Measurements from ENCODE around the gene MGMT.

Gene MGMT

GRCh38 chr10:129728246-129728820, 261.3 kb downstream of the MGMT start:
- H3K4me3 ChIP-seq (ENCODE audit: low read length) = no peak overlapping the region
- no peak for DNase-seq (ENCODE audit: low read depth, low spot score)

- DNase-seq (ENCODE audit: low read depth, low spot score) = no peak
- no peak overlapping the region for H3K4me3 ChIP-seq (ENCODE audit: low read length)
Observed at GRCh38 chr10:129728905-129729795, 262.1 kb downstream of the MGMT start.

- no peak overlapping the region for H3K4me3 ChIP-seq (ENCODE audit: low read length)
- no peak for DNase-seq (ENCODE audit: low read depth, low spot score)
Observed at GRCh38 chr10:129730272-129730992, 263.4 kb downstream of the MGMT start.

- H3K4me3 ChIP-seq (ENCODE audit: low read length) = no peak overlapping the region
- DNase-seq (ENCODE audit: low read depth, low spot score) = no peak
Observed at GRCh38 chr10:129730993-129731325, 263.9 kb downstream of the MGMT start.

- H3K4me3 ChIP-seq (ENCODE audit: low read length) = no peak overlapping the region
- DNase-seq (ENCODE audit: low read depth, low spot score) = no peak
Observed at GRCh38 chr10:129740532-129741279, 273.7 kb downstream of the MGMT start.

GRCh38 chr10:129741280-129741977, 274.4 kb downstream of the MGMT start:
- H3K4me3 ChIP-seq (ENCODE audit: low read length) = no peak overlapping the region
- no peak for DNase-seq (ENCODE audit: low read depth, low spot score)

- H3K4me3 ChIP-seq (ENCODE audit: low read length) = no peak overlapping the region
- no peak for DNase-seq (ENCODE audit: low read depth, low spot score)
Observed at GRCh38 chr10:129741978-129742741, 275.1 kb downstream of the MGMT start.

GRCh38 chr10:129742742-129743550, 275.9 kb downstream of the MGMT start:
- DNase-seq (ENCODE audit: low read depth, low spot score) = no peak
- H3K4me3 ChIP-seq (ENCODE audit: low read length) = no peak overlapping the region

GRCh38 chr10:129743738-129744133, 276.7 kb downstream of the MGMT start:
- DNase-seq (ENCODE audit: low read depth, low spot score) = no peak

GRCh38 chr10:129744134-129745111, 277.4 kb downstream of the MGMT start:
- no peak for DNase-seq (ENCODE audit: low read depth, low spot score)

More at GRCh38 chr10:129743738-129744133, 276.7 kb downstream of the MGMT start:
- H3K4me3 ChIP-seq (ENCODE audit: low read length) = no peak overlapping the region

GRCh38 chr10:129745186-129745750, 278.2 kb downstream of the MGMT start:
- no peak overlapping the region for H3K4me3 ChIP-seq (ENCODE audit: low read length)
- DNase-seq (ENCODE audit: low read depth, low spot score) = no peak

More at GRCh38 chr10:129744134-129745111, 277.4 kb downstream of the MGMT start:
- no peak overlapping the region for H3K4me3 ChIP-seq (ENCODE audit: low read length)

- peak; percentile 16 for DNase-seq (ENCODE audit: low read depth, low spot score)
- H3K4me3 ChIP-seq (ENCODE audit: low read length) = no peak overlapping the region
Observed at GRCh38 chr10:129754211-129755050, 287.4 kb downstream of the MGMT start.

- no peak overlapping the region for H3K4me3 ChIP-seq (ENCODE audit: low read length)
- DNase-seq (ENCODE audit: low read depth, low spot score) = no peak
Observed at GRCh38 chr10:129755158-129755591, 288.1 kb downstream of the MGMT start.

- no peak for DNase-seq (ENCODE audit: low read depth, low spot score)
- no peak overlapping the region for H3K4me3 ChIP-seq (ENCODE audit: low read length)
Observed at GRCh38 chr10:129755621-129756020, 288.6 kb downstream of the MGMT start.

All from Jurkat, Clone E6-1 (cell line).